ENCODE data around the gene SORCS2.

SORCS2 gene

DNA sequence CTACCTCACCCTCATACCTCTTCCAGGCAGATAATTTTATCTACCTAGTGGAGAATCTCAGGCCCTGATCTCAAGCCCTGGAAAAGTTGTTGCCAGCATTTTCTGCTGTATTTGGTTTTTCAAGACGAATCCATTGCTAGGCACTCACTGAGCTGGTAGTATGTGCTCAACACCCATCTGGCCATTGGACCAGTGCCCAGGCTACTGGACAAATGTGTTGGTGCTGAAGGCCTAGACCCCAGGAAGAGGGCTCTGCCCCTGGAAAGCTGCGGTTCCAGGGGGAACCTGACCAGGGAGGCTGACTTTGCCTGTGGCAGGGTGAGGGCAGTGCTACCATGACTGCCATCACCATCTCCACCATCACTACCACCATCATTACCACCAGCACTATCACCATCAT lies 170.0 kb downstream of the SORCS2 start:
- ChIA-PET POLR2A (no interaction called here), CTCF (no interaction called here)
- no peak overlapping the region for H3K4me3 ChIP-seq (ENCODE audit: low read depth, low read length)

DNA sequence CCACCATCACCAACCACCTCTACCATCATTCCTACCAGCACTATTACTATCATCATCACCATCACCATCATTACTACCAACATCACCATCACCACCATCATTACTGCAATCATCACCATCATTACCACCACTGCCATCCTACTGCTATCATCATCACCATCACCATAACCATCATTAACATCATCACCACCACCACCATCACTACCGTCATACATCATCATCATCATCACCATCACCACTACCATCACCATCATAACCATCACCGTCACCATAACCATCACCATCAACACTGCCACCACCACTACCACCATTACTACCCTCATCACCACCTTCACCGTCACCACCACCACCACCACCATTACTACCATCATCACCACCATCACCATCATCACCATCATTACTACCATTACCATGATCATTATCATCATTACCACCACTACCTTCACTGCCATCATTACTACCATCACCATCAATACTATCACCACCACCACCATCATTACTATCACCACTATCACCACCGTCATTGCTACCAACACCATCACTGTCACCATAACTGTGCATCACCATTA lies 170.6 kb downstream of the SORCS2 start:
- DNase-seq (ENCODE audit: low read depth, low spot score): no peak
- H3K4me3 ChIP-seq (ENCODE audit: low read depth, low read length): no peak overlapping the region
- CTCF ChIA-PET: no interaction called here
- POLR2A ChIA-PET: no interaction called here
- TF ChIP-seq, protein P1, sequence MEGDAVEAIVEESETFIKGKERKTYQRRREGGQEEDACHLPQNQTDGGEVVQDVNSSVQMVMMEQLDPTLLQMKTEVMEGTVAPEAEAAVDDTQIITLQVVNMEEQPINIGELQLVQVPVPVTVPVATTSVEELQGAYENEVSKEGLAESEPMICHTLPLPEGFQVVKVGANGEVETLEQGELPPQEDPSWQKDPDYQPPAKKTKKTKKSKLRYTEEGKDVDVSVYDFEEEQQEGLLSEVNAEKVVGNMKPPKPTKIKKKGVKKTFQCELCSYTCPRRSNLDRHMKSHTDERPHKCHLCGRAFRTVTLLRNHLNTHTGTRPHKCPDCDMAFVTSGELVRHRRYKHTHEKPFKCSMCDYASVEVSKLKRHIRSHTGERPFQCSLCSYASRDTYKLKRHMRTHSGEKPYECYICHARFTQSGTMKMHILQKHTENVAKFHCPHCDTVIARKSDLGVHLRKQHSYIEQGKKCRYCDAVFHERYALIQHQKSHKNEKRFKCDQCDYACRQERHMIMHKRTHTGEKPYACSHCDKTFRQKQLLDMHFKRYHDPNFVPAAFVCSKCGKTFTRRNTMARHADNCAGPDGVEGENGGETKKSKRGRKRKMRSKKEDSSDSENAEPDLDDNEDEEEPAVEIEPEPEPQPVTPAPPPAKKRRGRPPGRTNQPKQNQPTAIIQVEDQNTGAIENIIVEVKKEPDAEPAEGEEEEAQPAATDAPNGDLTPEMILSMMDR (IDR thresholded peaks at IDR 0.05; ENCODE audit: insufficient read depth, low read length, missing control alignments): no peak

More for the DNA sequence above, 170.0 kb downstream of the SORCS2 start:
- no peak for DNase-seq (ENCODE audit: low read depth, low spot score)
- TF ChIP-seq, protein P1 (IDR thresholded peaks at IDR 0.05; ENCODE audit: insufficient read depth, low read length, missing control alignments): no peak

DNA sequence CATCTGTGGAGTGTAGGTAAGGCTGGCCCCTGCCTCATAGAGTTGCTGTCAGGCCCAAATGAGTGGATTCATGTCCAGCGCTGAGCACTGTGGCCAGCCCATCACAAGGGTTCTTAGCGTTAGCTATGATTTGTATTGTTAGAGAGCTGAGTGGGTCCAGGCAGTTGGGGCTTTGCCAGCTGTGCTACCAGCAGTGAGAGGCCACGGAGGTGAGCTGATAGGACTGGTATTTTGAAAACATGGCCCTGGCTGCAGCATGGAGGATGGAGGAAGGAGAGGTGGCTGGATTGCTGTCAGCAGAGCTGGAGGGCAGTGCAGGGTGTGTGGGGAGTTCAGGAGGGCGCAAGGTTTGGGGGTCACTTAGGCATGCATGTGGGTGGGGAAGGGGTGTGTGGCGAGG lies 172.6 kb downstream of the SORCS2 start:
- DNase-seq (ENCODE audit: low read depth, low spot score): no peak
- ChIA-PET POLR2A (no interaction called here), CTCF (interaction anchor here (0.7 kb wide), 1 partner anchor 29 kb away, joined by 3 read pairs; no protein-coding TSS in a partner anchor)
- TF ChIP-seq, protein P1 (IDR thresholded peaks at IDR 0.05; ENCODE audit: insufficient read depth, low read length, missing control alignments): no peak
- H3K4me3 ChIP-seq (ENCODE audit: low read depth, low read length): no peak overlapping the region

DNA sequence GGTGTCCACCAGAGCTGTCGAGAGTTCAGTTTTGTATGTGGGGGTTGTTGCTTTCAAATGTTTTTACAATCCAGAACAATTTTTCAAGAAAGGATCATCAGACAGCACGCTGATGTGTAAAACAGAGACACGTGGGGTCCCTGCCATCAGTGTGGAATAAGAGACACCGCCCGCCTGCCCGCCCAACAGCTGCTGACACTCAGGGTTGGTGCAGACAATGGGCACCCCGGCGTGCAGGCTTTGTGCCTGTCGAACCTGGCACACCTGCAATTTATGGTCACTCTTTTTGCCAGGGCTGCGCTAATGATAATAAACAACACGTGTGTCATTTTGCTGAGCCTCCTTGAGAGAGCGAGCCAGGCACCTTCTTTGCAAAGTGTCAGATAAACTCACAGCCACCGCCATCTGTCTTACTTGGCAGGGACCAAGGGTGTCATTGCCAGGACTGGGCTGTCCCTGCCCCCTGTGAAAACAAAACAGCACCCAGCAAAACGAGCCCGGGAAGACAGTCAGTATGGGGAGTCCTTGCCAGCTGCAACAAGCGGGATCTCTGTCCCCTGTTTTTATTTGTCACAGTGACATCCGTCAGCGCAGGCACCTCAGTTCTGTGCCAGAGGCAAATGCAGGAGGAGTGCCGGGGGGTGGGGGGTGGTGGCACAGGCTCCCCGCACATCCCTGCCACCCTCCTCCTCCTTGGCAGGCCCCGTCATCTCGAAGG lies 173.3 kb downstream of the SORCS2 start:
- no peak for DNase-seq (ENCODE audit: low read depth, low spot score)
- CTCF ChIA-PET: no interaction called here
- H3K4me3 ChIP-seq (ENCODE audit: low read depth, low read length): no peak overlapping the region
- TF ChIP-seq, protein P1 (IDR thresholded peaks at IDR 0.05; ENCODE audit: insufficient read depth, low read length, missing control alignments): no peak
- POLR2A ChIA-PET: no interaction called here

DNA sequence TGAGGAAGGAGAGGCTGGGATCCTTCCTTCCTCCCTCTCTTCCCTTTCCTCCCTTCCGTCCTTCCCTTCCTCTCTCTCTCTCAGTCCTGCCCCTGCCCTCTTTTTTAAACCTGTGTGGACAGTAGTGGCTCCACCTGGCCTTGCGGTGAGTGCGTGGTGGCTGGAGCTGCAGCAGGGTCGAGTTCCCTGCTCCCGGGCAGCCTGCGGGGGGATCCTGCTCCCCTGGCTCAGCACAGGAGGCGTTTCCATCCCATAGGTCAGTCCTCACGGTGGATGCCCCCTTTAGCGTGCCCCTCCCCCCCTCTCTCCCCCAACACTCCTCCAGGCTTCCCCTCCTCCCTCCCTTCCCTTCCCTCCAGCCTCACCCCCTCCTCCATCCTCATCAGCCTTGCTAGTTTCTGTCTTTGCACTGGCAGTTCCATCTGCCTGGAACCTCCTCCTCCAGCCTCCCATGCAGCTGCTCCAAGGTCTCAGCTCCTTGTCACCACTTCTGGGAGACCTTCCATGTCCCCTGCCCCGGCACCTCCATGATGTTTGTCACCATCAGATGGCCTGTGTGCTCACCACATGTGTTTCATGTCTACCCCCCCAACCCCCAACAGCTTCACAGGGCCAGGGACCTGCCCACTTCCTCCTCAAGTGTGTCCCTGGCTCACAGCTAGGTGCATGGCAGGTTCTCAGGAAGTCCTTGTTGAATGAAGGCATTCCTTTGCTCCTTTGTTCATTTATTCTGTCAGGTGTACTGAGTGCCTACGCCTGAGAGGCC lies 174.0 kb downstream of the SORCS2 start:
- TF ChIP-seq, protein P1 (IDR thresholded peaks at IDR 0.05; ENCODE audit: insufficient read depth, low read length, missing control alignments): no peak
- no peak overlapping the region for H3K4me3 ChIP-seq (ENCODE audit: low read depth, low read length)
- CTCF ChIA-PET: interaction anchor here (1.2 kb wide), 1 partner anchor 354 kb away, joined by 3 read pairs; no protein-coding TSS in a partner anchor
- POLR2A ChIA-PET: no interaction called here
- DNase-seq (ENCODE audit: low read depth, low spot score): no peak

DNA sequence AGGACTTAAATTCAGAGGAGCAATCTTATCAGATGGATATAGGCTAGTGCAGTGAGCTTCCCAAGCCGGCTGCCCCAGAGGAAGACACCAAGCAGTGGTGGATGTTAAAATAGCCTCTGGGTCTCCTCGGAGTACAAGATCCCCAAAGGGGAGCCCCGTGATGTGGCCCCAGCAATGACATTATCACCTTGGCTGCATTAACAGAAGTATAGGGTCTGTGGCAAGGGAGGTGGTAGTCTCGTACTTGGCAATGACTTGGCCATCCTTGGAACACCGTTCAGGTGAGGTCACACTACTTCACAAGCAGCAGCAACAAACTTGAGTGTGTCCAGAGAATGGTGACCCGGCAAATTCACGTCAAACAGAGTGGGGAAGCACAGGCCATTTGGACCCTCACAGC lies 174.6 kb downstream of the SORCS2 start:
- TF ChIP-seq, protein P1 (IDR thresholded peaks at IDR 0.05; ENCODE audit: insufficient read depth, low read length, missing control alignments): no peak
- CTCF ChIA-PET: interaction anchor here (1.2 to 1.5 kb wide), 2 partner anchors 175 to 353 kb away, joined by 3 to 5 read pairs; no protein-coding TSS in a partner anchor
- POLR2A ChIA-PET: no interaction called here

More for the DNA sequence above, 174.6 kb downstream of the SORCS2 start:
- no peak for DNase-seq (ENCODE audit: low read depth, low spot score)
- no peak overlapping the region for H3K4me3 ChIP-seq (ENCODE audit: low read depth, low read length)
